CD4-positive, alpha-beta T cell (primary cell): ENCODE measurements around the gene AMZ1. TPM values are rescaled to one million over a fixed set of nuclear protein-coding genes. Genes with fewer than 3 reads are reported as not detected.
"Not testable (repeated sequence)": the region's sequence is repeated elsewhere in the genome, so short reads cannot be mapped to it uniquely, and the experiment has no call there.

Source experiments
- ATAC-seq: fragments of 200-7000 bp; cut with Tn5 transposase; one replicate; pipeline ENCODE4 v1.10.0; 2022; ENCODE audit warnings: mild to moderate bottlenecking; ENCODE audit not compliant: poor library complexity
- CTCF ChIA-PET: fragments of 350-600 bp; sonication (Branson Sonifier 250); formaldehyde crosslinking; loops from one replicate; lab custom pipeline; 2021; ENCODE audit warnings: antibody characterized with exemption, inconsistent platforms; lab: Charles Lee
- POLR2A ChIA-PET: fragments of 350-600 bp; sonication (Branson Sonifier 250); formaldehyde crosslinking; loops from one replicate; lab custom pipeline; 2021; ENCODE audit warnings: antibody characterized with exemption, inconsistent platforms; lab: Charles Lee
- DNase-seq, 14 experiments: peaks; one replicate each; pipeline ENCODE4 v3.0.0-alpha.2; 2013 to 2020; ENCODE audit warnings: mixed read lengths in 2 of 14
- H3K27ac ChIP-seq, 2 donors: one replicate each; pipeline versions ENCODE4 v1.5.1 to v1.7.0; 2013; ENCODE audit warnings: low read length in 2 of 2, low read depth in 1 of 2, mild to moderate bottlenecking in 1 of 2
- H3K27me3 ChIP-seq, 2 experiments: 1 replicate in 1 of 2; 2 replicates in 1 of 2; pipeline versions ENCODE4 v1.6.1 to v1.7.0; 2013; ENCODE audit warnings: low read length in 2 of 2, control low read depth in 1 of 2, mild to moderate bottlenecking in 1 of 2, moderate library complexity in 1 of 2; ENCODE audit not compliant: insufficient read depth in 2 of 2, control insufficient read depth in 1 of 2
- H3K36me3 ChIP-seq: one replicate; pipeline ENCODE4 v1.6.1; 2013; ENCODE audit warnings: low read length, control low read depth; ENCODE audit not compliant: insufficient read depth
- H3K4me1 ChIP-seq: one replicate; pipeline ENCODE4 v1.6.1; 2013; ENCODE audit warnings: low read length, control low read depth; ENCODE audit not compliant: insufficient read depth
- H3K4me3 ChIP-seq: one replicate; pipeline ENCODE4 v1.5.1; 2013; ENCODE audit warnings: mild to moderate bottlenecking, low read length, moderate library complexity
- H3K9me3 ChIP-seq, 2 experiments: 1 replicate in 1 of 2; 2 replicates in 1 of 2; pipeline versions ENCODE4 v1.6.1 to v1.7.0; 2013; ENCODE audit warnings: low read length in 2 of 2, mild to moderate bottlenecking in 2 of 2, control low read depth in 1 of 2, moderate library complexity in 1 of 2; ENCODE audit not compliant: control insufficient read depth in 1 of 2, insufficient read depth in 1 of 2
- H3K27ac Mint-ChIP-seq: one replicate; pipeline ENCODE4 v1.8.0; 2020; ENCODE audit warnings: mixed read lengths
- H3K27me3 Mint-ChIP-seq: one replicate; pipeline ENCODE4 v1.8.0; 2021; ENCODE audit warnings: mixed read lengths
- H3K36me3 Mint-ChIP-seq: one replicate; pipeline ENCODE4 v1.8.0; 2021; ENCODE audit warnings: low read depth, mixed read lengths
- H3K4me1 Mint-ChIP-seq: one replicate; pipeline ENCODE4 v1.8.0; 2021; ENCODE audit warnings: low read depth, mixed read lengths
- H3K4me3 Mint-ChIP-seq: one replicate; pipeline ENCODE4 v1.8.0; 2020; ENCODE audit warnings: mild to moderate bottlenecking, mixed read lengths
- H3K9me3 Mint-ChIP-seq: one replicate; pipeline ENCODE4 v1.8.0; 2020; ENCODE audit warnings: mixed read lengths
- CTCF ChIP-seq: fragments of 200-600 bp; IDR thresholded peaks from one replicate; pipeline ENCODE4 v1.8.0; 2022; ENCODE audit warnings: antibody characterized with exemption, mild to moderate bottlenecking
- intact Hi-C, 2 experiments: fragments of 100-400 bp; cut with DNase I in 1 of 2; cut with micrococcal nuclease in 1 of 2; formaldehyde crosslinking; loops; one replicate each; pipeline versions ENCODE4 v1.15.1 to v1.9.0; 2023 to 2025; cut with DNase I, micrococcal nuclease
- total RNA-seq, 174 experiments: library from RNA in 2 of 174; stranded (reverse) in 2 of 174; gene quantifications; one replicate each; pipeline ENCODE4 v1.2.3 and lab custom pipeline; 2021 to 2026

The AMZ1 gene
- total RNA-seq, 2 experiments from 2014 or later = 0.25 to 0.36 TPM

- intact Hi-C loops = no loop called here
- ChIA-PET POLR2A (no interaction called here), CTCF (no interaction called here)
- Histone ChIP-seq H3K9me3 (no peaks in the 10 kb centered on the region), H3K36me3 (peaks cover 2% of the 10 kb centered on the region), H3K27ac (no peak overlapping the region), H3K27me3 (no peaks in the 10 kb centered on the region), H3K4me3 (no peak overlapping the region), H3K4me1 (peaks cover 9% of the 10 kb centered on the region)
- no peak overlapping the region for H3K4me3 Mint-ChIP-seq
- H3K36me3 Mint-ChIP-seq = peaks cover 3% of the 10 kb centered on the region
- peaks cover 22% of the 10 kb centered on the region for H3K4me1 Mint-ChIP-seq
- DNase-seq (no peak), ATAC-seq (no peak)
- H3K9me3 Mint-ChIP-seq = no peaks in the 10 kb centered on the region
- no peaks in the 10 kb centered on the region for H3K27me3 Mint-ChIP-seq
- no peak overlapping the region for H3K27ac Mint-ChIP-seq
- TF ChIP-seq CTCF = no peak
Observed at GRCh38 chr7:2738766-2739549, 51.0 kb downstream of the AMZ1 start.

GRCh38 chr7:2743523-2744185 lies 55.7 kb downstream of the AMZ1 start:
- ATAC-seq, H3K4me1 ChIP-seq, POLR2A ChIA-PET, H3K4me3 ChIP-seq, H3K36me3 ChIP-seq, H3K9me3 ChIP-seq, H3K27me3 Mint-ChIP-seq, H3K4me1 Mint-ChIP-seq, H3K9me3 Mint-ChIP-seq, H3K27me3 ChIP-seq, H3K27ac Mint-ChIP-seq, H3K4me3 Mint-ChIP-seq, CTCF ChIA-PET, intact Hi-C loops, DNase-seq, H3K27ac ChIP-seq: not testable (repeated sequence)
- H3K36me3 Mint-ChIP-seq = peaks cover 11% of the 10 kb centered on the region

GRCh38 chr7:2748684-2749083 lies 60.7 kb downstream of the AMZ1 start:
- ATAC-seq, H3K9me3 ChIP-seq, H3K4me1 ChIP-seq, DNase-seq, H3K27ac Mint-ChIP-seq, intact Hi-C loops, H3K4me1 Mint-ChIP-seq, H3K4me3 ChIP-seq, H3K4me3 Mint-ChIP-seq, POLR2A ChIA-PET, H3K9me3 Mint-ChIP-seq, CTCF ChIA-PET, H3K36me3 ChIP-seq, H3K27ac ChIP-seq, H3K27me3 ChIP-seq, H3K27me3 Mint-ChIP-seq: not testable (repeated sequence)
- peaks cover 23% of the 10 kb centered on the region for H3K36me3 Mint-ChIP-seq

GRCh38 chr7:2750004-2750407 lies 62.0 kb downstream of the AMZ1 start:
- no peaks in the 10 kb centered on the region for H3K27me3 Mint-ChIP-seq

More at GRCh38 chr7:2750004-2750407, 62.0 kb downstream of the AMZ1 start:
- Mint-ChIP-seq H3K4me3 (no peak overlapping the region), H3K36me3 (peaks cover 28% of the 10 kb centered on the region), H3K9me3 (no peaks in the 10 kb centered on the region), H3K4me1 (no peaks in the 10 kb centered on the region), H3K27ac (no peak overlapping the region)
- H3K27me3 ChIP-seq = no peaks in the 10 kb centered on the region
- H3K4me1 ChIP-seq = no peaks in the 10 kb centered on the region
- CTCF ChIA-PET = no interaction called here
- POLR2A ChIA-PET = no interaction called here
- H3K4me3 ChIP-seq = no peak overlapping the region
- ATAC-seq = no peak
- H3K9me3 ChIP-seq = no peaks in the 10 kb centered on the region
- no peak for DNase-seq
- no peak for TF ChIP-seq CTCF
- intact Hi-C loops = no loop called here
- no peaks in the 10 kb centered on the region for H3K36me3 ChIP-seq
- no peak overlapping the region for H3K27ac ChIP-seq
